ENCODE data around the gene OLFML3.
"Not testable (repeated sequence)": the region's sequence is repeated elsewhere in the genome, so short reads cannot be mapped to it uniquely, and the experiment has no call there.

Gene OLFML3

DNA sequence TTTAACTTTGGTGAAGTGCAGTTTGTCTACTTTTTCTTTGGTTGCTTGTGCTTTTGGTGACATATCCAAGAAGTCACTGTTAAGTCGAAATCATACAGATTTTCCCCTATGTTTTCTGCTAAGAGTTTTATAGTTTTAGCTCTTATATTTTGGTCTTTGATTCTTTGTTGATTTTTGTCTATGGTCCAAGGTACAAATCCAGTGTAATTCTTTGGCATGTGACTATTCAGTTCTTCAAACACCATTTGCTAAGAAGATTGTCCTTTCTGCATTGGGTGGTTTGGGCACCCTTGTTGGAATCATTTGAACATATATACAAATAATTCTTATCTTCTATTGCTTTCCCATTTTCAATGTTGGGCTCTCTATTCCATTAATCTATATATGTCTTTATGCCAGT, 33.9 kb upstream of the OLFML3 start:
- TF ChIP-seq, protein P1, sequence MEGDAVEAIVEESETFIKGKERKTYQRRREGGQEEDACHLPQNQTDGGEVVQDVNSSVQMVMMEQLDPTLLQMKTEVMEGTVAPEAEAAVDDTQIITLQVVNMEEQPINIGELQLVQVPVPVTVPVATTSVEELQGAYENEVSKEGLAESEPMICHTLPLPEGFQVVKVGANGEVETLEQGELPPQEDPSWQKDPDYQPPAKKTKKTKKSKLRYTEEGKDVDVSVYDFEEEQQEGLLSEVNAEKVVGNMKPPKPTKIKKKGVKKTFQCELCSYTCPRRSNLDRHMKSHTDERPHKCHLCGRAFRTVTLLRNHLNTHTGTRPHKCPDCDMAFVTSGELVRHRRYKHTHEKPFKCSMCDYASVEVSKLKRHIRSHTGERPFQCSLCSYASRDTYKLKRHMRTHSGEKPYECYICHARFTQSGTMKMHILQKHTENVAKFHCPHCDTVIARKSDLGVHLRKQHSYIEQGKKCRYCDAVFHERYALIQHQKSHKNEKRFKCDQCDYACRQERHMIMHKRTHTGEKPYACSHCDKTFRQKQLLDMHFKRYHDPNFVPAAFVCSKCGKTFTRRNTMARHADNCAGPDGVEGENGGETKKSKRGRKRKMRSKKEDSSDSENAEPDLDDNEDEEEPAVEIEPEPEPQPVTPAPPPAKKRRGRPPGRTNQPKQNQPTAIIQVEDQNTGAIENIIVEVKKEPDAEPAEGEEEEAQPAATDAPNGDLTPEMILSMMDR (conservative IDR thresholded peaks at IDR 0.05): no peak
- no peak overlapping the region for H3K27ac ChIP-seq

DNA sequence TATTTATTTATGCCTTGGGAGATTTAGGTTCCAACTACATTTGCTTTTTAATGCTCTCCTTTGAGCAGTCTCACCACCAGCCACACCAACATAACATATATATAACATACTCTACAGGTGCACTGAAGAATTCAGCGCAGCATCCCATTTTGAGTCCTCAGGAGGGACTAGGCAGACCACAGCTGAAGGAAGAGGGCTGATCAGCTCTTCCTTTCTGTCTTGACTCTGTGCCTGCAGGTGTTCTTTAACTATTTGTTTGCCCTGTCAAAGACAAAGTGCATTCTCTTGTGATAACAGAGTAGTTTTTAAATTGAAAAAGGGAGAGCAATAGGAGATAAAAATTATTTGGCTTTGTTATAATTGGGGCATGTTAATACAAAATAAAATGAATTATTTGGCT, 33.2 kb upstream of the OLFML3 start:
- no peak overlapping the region for H3K27ac ChIP-seq
- TF ChIP-seq, protein P1 (conservative IDR thresholded peaks at IDR 0.05): no peak

DNA sequence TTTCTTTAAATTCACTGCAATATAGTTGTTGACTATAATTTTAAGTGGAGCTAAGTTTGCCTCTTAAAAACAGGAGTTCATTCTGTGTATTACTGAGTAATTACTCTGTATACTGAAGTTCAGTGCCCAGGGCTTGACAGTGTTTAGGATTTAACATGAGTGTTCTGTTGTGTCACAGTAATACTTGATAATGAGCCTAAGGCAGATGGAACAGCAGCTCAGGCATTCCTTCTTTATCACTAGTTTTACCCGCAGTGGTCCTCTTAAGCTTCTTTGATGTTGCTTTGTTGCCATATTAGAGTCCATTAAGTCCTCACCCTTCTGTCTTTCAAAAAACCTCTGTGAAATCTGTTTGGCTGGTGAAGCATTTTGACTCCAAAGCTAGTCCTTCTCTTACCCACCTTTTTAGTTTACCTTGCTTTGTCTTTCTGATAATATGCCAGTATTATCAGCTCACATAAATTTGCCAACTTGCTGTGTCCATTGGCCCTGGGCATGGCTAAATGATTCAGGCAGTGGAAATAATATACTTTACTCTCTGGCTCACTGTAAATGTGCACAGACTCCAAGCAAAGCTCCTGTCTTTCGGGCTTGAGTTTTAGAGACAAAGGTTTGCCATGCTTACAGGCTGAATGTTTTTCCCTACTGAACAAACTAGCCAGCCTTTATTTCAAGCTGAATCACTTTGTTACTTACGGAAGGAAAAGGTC, 32.4 kb upstream of the OLFML3 start:
- TF ChIP-seq, protein P1 (conservative IDR thresholded peaks at IDR 0.05): no peak
- no peak overlapping the region; the same call in 1 of the 2 replicates for H3K27ac ChIP-seq

DNA sequence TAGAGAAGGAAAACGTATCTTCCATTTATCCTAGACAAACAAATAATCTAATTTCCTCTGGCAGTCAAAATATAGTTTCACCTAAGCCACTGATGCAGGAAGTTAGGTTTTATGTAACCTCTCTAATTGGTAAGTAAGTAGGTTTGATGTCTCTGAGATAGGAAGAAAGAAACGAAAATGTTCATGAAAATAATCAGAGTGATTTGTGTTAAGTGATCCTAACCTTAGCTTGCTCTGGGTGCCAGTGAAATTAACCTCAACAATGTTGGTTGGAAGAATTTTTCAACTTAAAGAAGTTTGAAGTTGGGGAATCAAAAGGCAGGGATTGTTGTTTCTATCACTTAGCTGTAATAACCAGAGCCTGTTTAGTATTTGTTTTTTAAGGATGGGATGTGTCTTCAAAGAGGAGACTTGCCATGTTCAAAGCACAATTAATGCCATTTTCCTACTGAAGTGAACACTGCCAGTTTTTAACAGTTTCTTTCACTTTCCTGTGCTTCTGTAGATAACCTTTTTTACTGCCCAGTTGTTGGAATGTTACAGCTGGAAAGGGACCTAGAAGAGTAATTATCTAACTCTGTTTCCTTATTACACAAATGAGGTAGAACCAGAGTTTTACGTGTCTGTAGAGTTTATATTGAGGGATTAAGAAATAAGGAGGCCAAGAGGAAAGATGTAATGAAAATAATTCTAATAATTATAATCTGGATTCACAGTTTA, 31.7 kb upstream of the OLFML3 start:
- H3K27ac ChIP-seq: no peak overlapping the region; the same call in 1 of the 2 replicates
- TF ChIP-seq, protein P1 (conservative IDR thresholded peaks at IDR 0.05): no peak

DNA sequence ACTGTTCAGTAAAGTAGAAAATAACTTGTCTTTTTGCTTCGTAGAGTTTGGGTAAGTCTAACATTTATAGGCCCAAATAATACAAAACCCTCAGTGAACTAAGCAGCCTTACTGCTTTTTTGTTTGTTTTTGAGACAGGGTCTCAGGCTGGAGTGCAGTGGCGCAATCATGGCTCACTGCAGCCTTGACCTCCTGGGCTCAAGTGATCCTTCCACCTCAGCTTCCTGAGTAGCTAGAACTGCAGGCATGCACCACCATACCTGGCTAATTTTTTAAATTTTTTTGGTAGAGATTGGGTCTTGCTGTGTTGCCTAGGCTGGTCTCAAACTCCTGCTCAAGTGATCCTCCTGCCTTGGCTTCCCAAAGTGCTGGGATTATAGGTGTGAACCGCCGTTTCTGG, 31.1 kb upstream of the OLFML3 start:
- H3K27ac ChIP-seq: not testable (repeated sequence)

DNA sequence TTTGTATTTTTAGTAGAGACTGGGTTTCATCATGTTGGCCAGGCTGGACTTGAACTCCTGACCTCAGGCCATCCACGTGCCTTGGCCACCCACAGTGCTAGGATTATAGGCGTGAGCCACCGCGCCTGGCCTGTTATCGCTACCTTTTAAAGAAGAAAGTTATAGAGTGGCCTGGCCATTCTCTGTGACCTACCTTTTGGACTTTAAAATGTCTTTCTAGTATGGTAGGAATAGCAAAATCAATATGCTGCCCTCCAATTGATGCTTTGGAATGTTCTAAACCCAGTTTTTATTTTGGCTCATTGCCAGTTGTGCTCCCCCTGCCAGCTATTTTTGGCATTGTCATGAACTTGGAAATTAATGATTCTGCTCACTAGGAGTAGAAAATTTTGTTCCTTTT, 30.3 kb upstream of the OLFML3 start:
- H3K27ac ChIP-seq: no peak overlapping the region
- TF ChIP-seq, protein P1 (conservative IDR thresholded peaks at IDR 0.05): no peak; the same call in 1 of the 2 replicates

DNA sequence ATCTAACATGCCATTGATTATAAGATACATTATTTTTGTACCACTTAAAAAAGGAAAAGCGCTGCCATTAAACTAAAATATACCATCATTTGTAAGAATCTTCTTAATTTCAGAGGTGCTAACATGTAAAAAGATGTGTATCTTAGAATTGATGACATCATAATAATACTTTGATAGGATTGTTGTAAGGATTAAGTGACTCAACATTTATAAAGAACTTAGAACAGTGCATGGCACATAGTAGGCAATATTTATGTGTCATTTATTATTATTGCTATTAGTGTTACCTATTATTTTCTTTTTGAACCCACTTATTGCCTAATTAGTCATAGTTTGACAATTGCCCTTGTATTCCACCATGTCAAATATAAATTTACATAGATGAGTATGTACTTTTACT, 28.4 kb upstream of the OLFML3 start:
- no peak overlapping the region for H3K27ac ChIP-seq
- TF ChIP-seq, protein P1 (conservative IDR thresholded peaks at IDR 0.05): no peak

DNA sequence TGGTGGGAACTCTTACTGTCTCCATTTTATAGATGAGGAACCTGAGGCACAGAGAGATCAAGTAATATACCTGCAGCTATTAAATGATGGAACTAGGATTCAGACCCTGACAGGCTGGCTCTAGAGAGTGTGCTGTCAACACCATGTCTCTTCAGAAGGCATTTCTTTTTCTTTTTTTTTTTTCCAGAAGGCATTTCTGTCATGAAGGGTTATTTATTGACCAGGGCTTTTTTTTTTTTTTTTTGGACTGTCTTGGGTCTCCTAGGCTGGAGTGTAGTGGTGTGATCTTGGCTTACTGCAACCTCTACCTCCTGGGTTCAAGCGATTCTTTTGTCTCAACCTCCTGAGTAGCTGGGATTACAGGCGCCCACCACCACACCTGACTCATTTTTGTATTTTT, 27.6 kb upstream of the OLFML3 start:
- TF ChIP-seq, protein P1 (conservative IDR thresholded peaks at IDR 0.05): no peak
- no peak overlapping the region for H3K27ac ChIP-seq
